BLaER1 (cell line): ENCODE measurements around the gene GSK3B.

Source experiments
- H3K27ac ChIP-seq: shearing (Covaris generic); formaldehyde crosslinking; 2 replicates; pipeline ENCODE4 v1.8.1; 2022
- H3K27me3 ChIP-seq: shearing (Covaris generic); formaldehyde crosslinking; 2 replicates; pipeline ENCODE4 v1.8.1; 2022
- H3K36me3 ChIP-seq: shearing (Covaris generic); formaldehyde crosslinking; 2 replicates; pipeline ENCODE4 v1.8.1; 2022
- H3K4me1 ChIP-seq: shearing (Covaris generic); formaldehyde crosslinking; 2 replicates; pipeline ENCODE4 v1.8.1; 2022
- H3K4me2 ChIP-seq: shearing (Covaris generic); formaldehyde crosslinking; 2 replicates; pipeline ENCODE4 v1.8.1; 2022
- H3K4me3 ChIP-seq: shearing (Covaris generic); formaldehyde crosslinking; 2 replicates; pipeline ENCODE4 v1.8.1; 2022
- H3K9ac ChIP-seq: shearing (Covaris generic); formaldehyde crosslinking; 2 replicates; pipeline ENCODE4 v1.8.1; 2022
- H3K9me3 ChIP-seq: shearing (Covaris generic); formaldehyde crosslinking; 2 replicates; pipeline ENCODE4 v1.8.1; 2022
- H4K20me1 ChIP-seq: shearing (Covaris generic); formaldehyde crosslinking; 2 replicates; pipeline ENCODE4 v1.8.1; 2022
- Cebpa-rat ChIP-seq: shearing (Covaris generic); IDR thresholded peaks from 2 replicates; pipeline ENCODE4 v1.8.1; 2022

GSK3B gene

GRCh38 chr3:120125992-120126391 lies 31.7 kb upstream of the GSK3B start:
- no peak for TF ChIP-seq Cebpa-rat
- no peak overlapping the region for H3K27ac ChIP-seq
- H3K4me2 ChIP-seq = no peak overlapping the region
- H3K9me3 ChIP-seq = 0 out of 2 replicates have a peak, but pooled peaks cover 3% of the 10 kb centered on the region
- no peak overlapping the region for H3K4me3 ChIP-seq
- no peaks in the 10 kb centered on the region for H3K36me3 ChIP-seq
- H3K9ac ChIP-seq = no peak overlapping the region
- no peaks in the 10 kb centered on the region for H3K4me1 ChIP-seq
- no peaks in the 10 kb centered on the region for H3K27me3 ChIP-seq
- no peaks in the 10 kb centered on the region for H4K20me1 ChIP-seq

- Histone ChIP-seq H4K20me1 (no peaks in the 10 kb centered on the region), H3K27me3 (no peaks in the 10 kb centered on the region), H3K4me1 (no peaks in the 10 kb centered on the region), H3K9me3 (peaks cover 21% of the 10 kb centered on the region), H3K36me3 (no peaks in the 10 kb centered on the region), H3K4me2 (no peak overlapping the region), H3K4me3 (no peak overlapping the region), H3K9ac (no peak overlapping the region), H3K27ac (no peak overlapping the region)
- TF ChIP-seq Cebpa-rat = no peak
Observed at GRCh38 chr3:120119846-120120510, 25.7 kb upstream of the GSK3B start.

- Histone ChIP-seq H3K4me1 (no peaks in the 10 kb centered on the region), H3K9ac (no peak overlapping the region), H3K27me3 (no peaks in the 10 kb centered on the region), H3K27ac (no peak overlapping the region), H4K20me1 (no peaks in the 10 kb centered on the region), H3K36me3 (no peaks in the 10 kb centered on the region), H3K4me2 (no peak overlapping the region), H3K4me3 (no peak overlapping the region), H3K9me3 (peaks cover 18% of the 10 kb centered on the region)
- no peak for TF ChIP-seq Cebpa-rat
Observed at GRCh38 chr3:120114981-120115380, 20.7 kb upstream of the GSK3B start.

- Histone ChIP-seq H3K4me2 (no peak overlapping the region), H3K36me3 (no peaks in the 10 kb centered on the region), H3K27me3 (no peaks in the 10 kb centered on the region), H3K9me3 (peaks cover 18% of the 10 kb centered on the region), H3K27ac (no peak overlapping the region), H3K4me1 (no peaks in the 10 kb centered on the region), H3K4me3 (no peak overlapping the region), H3K9ac (no peak overlapping the region), H4K20me1 (no peaks in the 10 kb centered on the region)
- TF ChIP-seq Cebpa-rat = no peak
Observed at GRCh38 chr3:120114376-120114775, 20.1 kb upstream of the GSK3B start.

GRCh38 chr3:120113128-120114116 lies 19.2 kb upstream of the GSK3B start:
- Histone ChIP-seq H3K9me3 (peaks cover 18% of the 10 kb centered on the region), H3K27ac (no peak overlapping the region), H3K4me2 (no peak overlapping the region), H3K9ac (no peak overlapping the region), H4K20me1 (no peaks in the 10 kb centered on the region), H3K36me3 (no peaks in the 10 kb centered on the region), H3K27me3 (no peaks in the 10 kb centered on the region), H3K4me3 (no peak overlapping the region), H3K4me1 (peaks cover 3% of the 10 kb centered on the region; the same call in 1 of the 2 replicates)
- no peak for TF ChIP-seq Cebpa-rat

GRCh38 chr3:120111898-120112297 lies 17.7 kb upstream of the GSK3B start:
- peaks cover 9% of the 10 kb centered on the region for H3K9me3 ChIP-seq
- H3K36me3 ChIP-seq = no peaks in the 10 kb centered on the region
- H4K20me1 ChIP-seq = no peaks in the 10 kb centered on the region
- H3K4me3 ChIP-seq = no peak overlapping the region
- H3K9ac ChIP-seq = no peak overlapping the region
- H3K4me1 ChIP-seq = peaks cover 13% of the 10 kb centered on the region
- no peaks in the 10 kb centered on the region for H3K27me3 ChIP-seq
- H3K27ac ChIP-seq = no peak overlapping the region
- no peak overlapping the region for H3K4me2 ChIP-seq
- TF ChIP-seq Cebpa-rat = no peak

- H3K4me1 ChIP-seq = peaks cover 17% of the 10 kb centered on the region
- H3K9me3 ChIP-seq = no peaks in the 10 kb centered on the region
- no peaks in the 10 kb centered on the region for H3K27me3 ChIP-seq
- H4K20me1 ChIP-seq = no peaks in the 10 kb centered on the region
- no peaks in the 10 kb centered on the region for H3K36me3 ChIP-seq
- no peak overlapping the region for H3K4me3 ChIP-seq
- H3K9ac ChIP-seq = no peak overlapping the region
- H3K4me2 ChIP-seq = no peak overlapping the region
- peak; percentile 53; the same call in 1 of the 2 replicates for TF ChIP-seq Cebpa-rat
- H3K27ac ChIP-seq = no peak overlapping the region
Observed at GRCh38 chr3:120103276-120103675, 9.0 kb upstream of the GSK3B start.

GRCh38 chr3:120102674-120103073 lies 8.4 kb upstream of the GSK3B start:
- no peaks in the 10 kb centered on the region for H3K27me3 ChIP-seq
- H3K27ac ChIP-seq = no peak overlapping the region
- peaks cover 11% of the 10 kb centered on the region for H3K4me1 ChIP-seq
- no peaks in the 10 kb centered on the region for H3K36me3 ChIP-seq
- no peaks in the 10 kb centered on the region for H4K20me1 ChIP-seq
- no peak for TF ChIP-seq Cebpa-rat
- no peak overlapping the region for H3K9ac ChIP-seq
- H3K4me2 ChIP-seq = no peak overlapping the region
- no peaks in the 10 kb centered on the region for H3K9me3 ChIP-seq
- no peak overlapping the region for H3K4me3 ChIP-seq

GRCh38 chr3:120102232-120102631 lies 8.0 kb upstream of the GSK3B start:
- H3K4me2 ChIP-seq = no peak overlapping the region
- H4K20me1 ChIP-seq = no peaks in the 10 kb centered on the region
- no peaks in the 10 kb centered on the region for H3K36me3 ChIP-seq
- peaks cover 9% of the 10 kb centered on the region for H3K4me1 ChIP-seq
- no peak for TF ChIP-seq Cebpa-rat
- H3K9me3 ChIP-seq = no peaks in the 10 kb centered on the region
- no peak overlapping the region for H3K27ac ChIP-seq
- no peak overlapping the region for H3K9ac ChIP-seq
- H3K4me3 ChIP-seq = no peak overlapping the region
- no peaks in the 10 kb centered on the region for H3K27me3 ChIP-seq

- H3K9me3 ChIP-seq = no peaks in the 10 kb centered on the region
- peaks cover 11% of the 10 kb centered on the region for H3K4me1 ChIP-seq
- H4K20me1 ChIP-seq = no peaks in the 10 kb centered on the region
- no peak for TF ChIP-seq Cebpa-rat
- no peak overlapping the region for H3K4me3 ChIP-seq
- H3K9ac ChIP-seq = no peak overlapping the region
- H3K27ac ChIP-seq = no peak overlapping the region
- no peak overlapping the region for H3K4me2 ChIP-seq
- no peaks in the 10 kb centered on the region for H3K36me3 ChIP-seq
- no peaks in the 10 kb centered on the region for H3K27me3 ChIP-seq
Observed at GRCh38 chr3:120101624-120102023, 7.4 kb upstream of the GSK3B start.
